Mesendoderm (in vitro differentiated cells): ENCODE results near the gene TLE1.

ENCODE experiments used
- DNase-seq: peaks from one replicate; pipeline ENCODE4 v3.0.0; 2013
- H2AK5ac ChIP-seq: 2 replicates; pipeline ENCODE4 v1.6.1; 2013; ENCODE audit warnings: low read length, inconsistent platforms
- H2BK120ac ChIP-seq: 2 replicates; pipeline ENCODE4 v1.6.1; 2013; ENCODE audit warnings: low read depth, mild to moderate bottlenecking, low read length, moderate library complexity, mixed read lengths
- H2BK15ac ChIP-seq: replicated peaks from 2 replicates; pipeline ENCODE4 v1.6.1; 2013; ENCODE audit warnings: low read depth, mild to moderate bottlenecking, moderate library complexity
- H2BK5ac ChIP-seq: 2 replicates; pipeline ENCODE4 v1.6.1; 2013; ENCODE audit warnings: low read length, inconsistent platforms
- H3K18ac ChIP-seq: 2 replicates; pipeline ENCODE4 v1.6.1; 2013; ENCODE audit warnings: mild to moderate bottlenecking, low read length, mixed read lengths
- H3K23ac ChIP-seq: one replicate; pipeline ENCODE4 v1.6.1; 2013; ENCODE audit warnings: low read length
- H3K27ac ChIP-seq: 2 replicates; pipeline ENCODE4 v1.5.1; 2013; ENCODE audit warnings: low read depth, mild to moderate bottlenecking, inconsistent platforms, low read length, moderate library complexity
- H3K27me3 ChIP-seq: 2 replicates; pipeline ENCODE4 v1.6.1; 2013; ENCODE audit warnings: low read length, control low read depth, mild to moderate bottlenecking, inconsistent platforms; ENCODE audit not compliant: insufficient read depth, poor library complexity
- H3K36me3 ChIP-seq: 2 replicates; pipeline ENCODE4 v1.6.1; 2013; ENCODE audit warnings: low read length, inconsistent platforms; ENCODE audit not compliant: control insufficient read depth, insufficient read depth
- H3K4ac ChIP-seq: one replicate; pipeline ENCODE4 v1.6.1; 2013; ENCODE audit warnings: low read depth, mild to moderate bottlenecking, low read length, moderate library complexity
- H3K4me1 ChIP-seq: 2 replicates; pipeline ENCODE4 v1.6.1; 2013; ENCODE audit warnings: low read depth, low read length, inconsistent platforms; ENCODE audit not compliant: control insufficient read depth
- H3K4me2 ChIP-seq: 2 replicates; pipeline ENCODE4 v1.6.1; 2013; ENCODE audit warnings: low read length
- H3K4me3 ChIP-seq: 2 replicates; pipeline ENCODE4 v1.5.1; 2013; ENCODE audit warnings: mild to moderate bottlenecking, low read length
- H3K56ac ChIP-seq: one replicate; pipeline ENCODE4 v1.6.1; 2013; ENCODE audit warnings: low read length
- H3K79me1 ChIP-seq: 2 replicates; pipeline ENCODE4 v1.6.1; 2013; ENCODE audit warnings: low read length, inconsistent platforms
- H3K79me2 ChIP-seq: 2 replicates; pipeline ENCODE4 v1.6.1; 2013; ENCODE audit warnings: mild to moderate bottlenecking, low read length; ENCODE audit not compliant: control insufficient read depth, insufficient read depth
- H3K9ac ChIP-seq: 2 replicates; pipeline ENCODE4 v1.6.1; 2013; ENCODE audit warnings: low read length, inconsistent platforms
- H4K5ac ChIP-seq: one replicate; pipeline ENCODE4 v1.6.1; 2013; ENCODE audit warnings: low read length
- H4K8ac ChIP-seq: one replicate; pipeline ENCODE4 v1.6.1; 2013; ENCODE audit warnings: low read depth, mild to moderate bottlenecking, control low read depth, low read length, moderate library complexity
- WGBS: extraction: QIAGEN DNeasy Blood & Tissue Kit; methylation state at CpG from one replicate; pipeline ENCODE4 v1.1.7; 2013; ENCODE audit warnings: low lambda C conversion rate, missing lambda C conversion rate; ENCODE audit not compliant: insufficient coverage; ENCODE audit errors: extremely low coverage; 5-methylcytosine and 5-hydroxymethylcytosine counted together

Gene TLE1

DNA sequence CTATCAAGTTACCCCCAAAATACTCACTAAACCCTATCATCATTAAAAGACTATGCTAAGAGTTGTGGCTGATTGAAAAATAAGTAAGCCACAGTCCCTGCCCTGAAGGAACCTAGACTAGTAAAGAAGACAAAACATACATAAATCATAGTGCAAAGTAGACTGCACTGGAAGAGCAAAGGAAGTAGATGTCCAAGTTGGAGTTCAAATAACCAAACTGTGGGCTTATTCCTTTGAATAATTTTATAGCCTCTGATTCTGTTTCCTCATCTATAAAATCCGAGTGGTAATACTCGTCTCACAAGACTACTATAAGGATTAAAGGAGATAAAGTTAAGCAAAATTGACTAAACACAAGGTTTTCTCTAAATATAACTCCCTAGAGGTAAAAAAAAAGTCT is 140.4 kb downstream of the TLE1 start:
- H3K9ac ChIP-seq: no peak overlapping the region
- H3K18ac ChIP-seq: no peak overlapping the region
- no peak for DNase-seq
- H3K23ac ChIP-seq: no peak overlapping the region
- no peaks in the 10 kb centered on the region for H3K27me3 ChIP-seq
- WGBS: no CpG with 5 or more reads among the region's 2 CpGs
- no peak overlapping the region for H3K4me2 ChIP-seq
- H3K27ac ChIP-seq: no peak overlapping the region
- H2BK15ac ChIP-seq: no peak overlapping the region
- no peaks in the 10 kb centered on the region for H3K36me3 ChIP-seq
- H4K5ac ChIP-seq: no peak overlapping the region
- no peaks in the 10 kb centered on the region for H3K79me1 ChIP-seq
- H2BK120ac ChIP-seq: no peak overlapping the region
- no peak overlapping the region for H4K8ac ChIP-seq
- H3K4me1 ChIP-seq: peaks cover 4% of the 10 kb centered on the region
- H3K4ac ChIP-seq: no peak overlapping the region
- no peak overlapping the region for H3K56ac ChIP-seq
- H2BK5ac ChIP-seq: no peak overlapping the region
- H3K4me3 ChIP-seq: no peak overlapping the region
- H3K79me2 ChIP-seq: no peaks in the 10 kb centered on the region
- H2AK5ac ChIP-seq: no peak overlapping the region

GRCh38 chr9:81546489-81546888 is 142.9 kb downstream of the TLE1 start:
- Histone ChIP-seq H2BK15ac (no peak overlapping the region), H3K23ac (no peak overlapping the region), H3K56ac (no peak overlapping the region), H3K4ac (no peak overlapping the region), H3K9ac (no peak overlapping the region), H4K5ac (no peak overlapping the region), H2AK5ac (no peak overlapping the region), H3K79me1 (no peaks in the 10 kb centered on the region), H3K4me3 (no peak overlapping the region), H3K4me2 (no peak overlapping the region), H3K36me3 (no peaks in the 10 kb centered on the region), H4K8ac (no peak overlapping the region), H3K4me1 (peaks cover 4% of the 10 kb centered on the region), H2BK120ac (no peak overlapping the region), H3K27me3 (no peaks in the 10 kb centered on the region), H2BK5ac (no peak overlapping the region), H3K27ac (no peak overlapping the region), H3K79me2 (no peaks in the 10 kb centered on the region), H3K18ac (peak overlapping the region; percentile 87)
- WGBS: no CpG with 5 or more reads among the region's 4 CpGs
- no peak for DNase-seq

- H2BK120ac ChIP-seq: no peak overlapping the region
- H3K23ac ChIP-seq: no peak overlapping the region
- H4K8ac ChIP-seq: no peak overlapping the region
- H3K56ac ChIP-seq: no peak overlapping the region
- H3K79me1 ChIP-seq: no peaks in the 10 kb centered on the region
- H3K18ac ChIP-seq: no peak overlapping the region
- H3K27ac ChIP-seq: no peak overlapping the region
- H2AK5ac ChIP-seq: no peak overlapping the region
- no peaks in the 10 kb centered on the region for H3K36me3 ChIP-seq
- H3K4me2 ChIP-seq: no peak overlapping the region
- no peaks in the 10 kb centered on the region for H3K27me3 ChIP-seq
- H2BK15ac ChIP-seq: no peak overlapping the region
- H3K79me2 ChIP-seq: no peaks in the 10 kb centered on the region
- no peaks in the 10 kb centered on the region for H3K4me1 ChIP-seq
- no peak for DNase-seq
- H3K9ac ChIP-seq: no peak overlapping the region
- WGBS: no CpG with 5 or more reads among the region's 1 CpG
- no peak overlapping the region for H3K4me3 ChIP-seq
- no peak overlapping the region for H2BK5ac ChIP-seq
- no peak overlapping the region for H3K4ac ChIP-seq
- no peak overlapping the region for H4K5ac ChIP-seq
These were observed 145.7 kb downstream of the TLE1 start for GRCh38 chr9:81543695-81544094.

DNA sequence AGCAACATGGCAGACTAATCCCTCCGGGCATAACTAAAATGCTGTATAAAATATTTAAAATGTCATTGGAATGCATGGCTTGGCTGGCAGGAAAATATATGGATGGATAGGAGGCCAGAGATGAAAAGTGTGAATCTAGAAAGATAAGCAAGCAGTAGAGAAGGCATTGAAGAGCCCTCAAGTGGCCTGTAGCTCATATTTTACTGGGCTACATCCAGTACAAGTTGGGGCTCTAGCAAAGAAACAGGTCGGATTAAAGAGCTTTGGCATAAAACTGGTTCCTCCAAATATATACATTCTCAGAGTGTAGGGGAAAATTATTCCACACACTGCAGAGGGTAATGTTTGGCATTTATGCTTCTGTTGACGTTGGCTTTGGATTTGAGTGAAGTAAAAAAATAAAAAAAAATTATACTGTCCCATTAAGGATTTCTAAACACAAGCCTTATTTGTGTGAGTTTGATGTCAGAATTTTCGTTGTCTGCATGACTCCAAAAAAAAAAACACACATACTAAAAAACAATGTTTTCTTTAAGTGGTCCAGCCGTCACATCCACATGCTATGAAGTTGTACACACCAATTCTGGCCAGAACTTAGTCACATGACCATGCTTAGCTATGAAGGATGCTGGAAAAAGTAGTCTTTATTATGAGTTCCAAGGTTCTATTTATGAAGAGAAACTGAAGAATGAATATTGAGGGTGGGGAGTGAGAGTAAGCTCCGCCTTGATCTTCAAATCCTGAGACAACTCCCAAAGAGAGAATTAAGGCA is 147.0 kb downstream of the TLE1 start:
- Histone ChIP-seq H2AK5ac (no peak overlapping the region), H3K36me3 (no peaks in the 10 kb centered on the region), H4K5ac (no peak overlapping the region), H3K27me3 (no peaks in the 10 kb centered on the region), H2BK120ac (no peak overlapping the region), H3K4ac (no peak overlapping the region), H3K4me3 (no peak overlapping the region), H2BK5ac (no peak overlapping the region), H3K9ac (no peak overlapping the region), H2BK15ac (no peak overlapping the region), H3K79me1 (no peaks in the 10 kb centered on the region), H3K56ac (no peak overlapping the region), H3K79me2 (no peaks in the 10 kb centered on the region), H3K4me1 (no peaks in the 10 kb centered on the region), H4K8ac (no peak overlapping the region), H3K27ac (no peak overlapping the region), H3K18ac (no peak overlapping the region), H3K23ac (no peak overlapping the region), H3K4me2 (no peak overlapping the region)
- DNase-seq: no peak
- WGBS: no CpG with 5 or more reads among the region's 6 CpGs

GRCh38 chr9:81540142-81540710 is 149.1 kb downstream of the TLE1 start:
- Histone ChIP-seq H4K8ac (no peak overlapping the region), H3K18ac (no peak overlapping the region), H3K27me3 (no peaks in the 10 kb centered on the region), H3K56ac (no peak overlapping the region), H3K4ac (no peak overlapping the region), H2BK15ac (no peak overlapping the region), H3K36me3 (no peaks in the 10 kb centered on the region), H2BK5ac (no peak overlapping the region), H3K79me1 (no peaks in the 10 kb centered on the region), H3K27ac (no peak overlapping the region), H3K4me2 (no peak overlapping the region), H3K9ac (no peak overlapping the region), H3K79me2 (no peaks in the 10 kb centered on the region), H3K4me3 (no peak overlapping the region), H2AK5ac (no peak overlapping the region), H4K5ac (no peak overlapping the region), H3K23ac (no peak overlapping the region), H3K4me1 (no peaks in the 10 kb centered on the region), H2BK120ac (no peak overlapping the region)
- WGBS: no CpG with 5 or more reads among the region's 8 CpGs
- DNase-seq: no peak

DNA sequence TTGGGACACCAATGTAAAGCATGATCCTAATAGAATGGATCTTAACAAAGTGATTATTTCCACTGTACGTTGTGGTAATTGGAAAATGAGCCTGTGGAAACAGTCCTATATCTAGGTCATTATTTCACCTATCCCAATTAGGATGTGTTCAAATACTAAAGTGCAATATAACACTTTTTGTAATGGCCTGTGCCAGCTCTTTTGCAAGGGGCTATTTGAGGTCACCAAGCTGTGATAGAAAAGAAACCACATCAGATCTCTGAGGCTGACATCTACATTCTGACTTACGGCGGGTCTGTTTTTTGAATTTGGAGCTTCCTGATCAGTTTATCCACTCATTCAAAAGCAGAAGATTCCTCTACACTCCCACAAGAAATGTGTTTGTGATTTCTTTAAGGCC is 150.0 kb downstream of the TLE1 start:
- no peak for DNase-seq
- no peaks in the 10 kb centered on the region for H3K4me1 ChIP-seq
- H2BK5ac ChIP-seq: no peak overlapping the region
- no peak overlapping the region for H4K8ac ChIP-seq
- no peak overlapping the region for H2AK5ac ChIP-seq
- H4K5ac ChIP-seq: no peak overlapping the region
- no peak overlapping the region for H3K23ac ChIP-seq
- H3K9ac ChIP-seq: no peak overlapping the region
- no peak overlapping the region for H3K4me3 ChIP-seq
- no peaks in the 10 kb centered on the region for H3K79me2 ChIP-seq
- no peaks in the 10 kb centered on the region for H3K79me1 ChIP-seq
- no peak overlapping the region for H3K56ac ChIP-seq
- no peak overlapping the region for H3K4me2 ChIP-seq
- H3K36me3 ChIP-seq: no peaks in the 10 kb centered on the region
- no peak overlapping the region for H2BK120ac ChIP-seq
- no peak overlapping the region for H3K4ac ChIP-seq
- no peak overlapping the region for H2BK15ac ChIP-seq
- no peaks in the 10 kb centered on the region for H3K27me3 ChIP-seq
- no peak overlapping the region for H3K18ac ChIP-seq
- WGBS: no CpG with 5 or more reads among the region's 3 CpGs
- no peak overlapping the region for H3K27ac ChIP-seq
